Heart right ventricle (tissue), 16 donors: Measurements from ENCODE around the gene PDGFRA. TPM values are rescaled to one million over a fixed set of nuclear protein-coding genes. Genes with fewer than 3 reads are reported as not detected.

Experiments
- ATAC-seq, 8 donors: fragments of 200-7000 bp; cut with Tn5 transposase; one replicate each; pipeline ENCODE4 v1.9.1; 2020; ENCODE audit warnings: mild to moderate bottlenecking in 8 of 8, moderate library complexity in 8 of 8, moderate number of reproducible peaks in 1 of 8
- DNase-seq, 2 donors: peaks; one replicate each; pipeline ENCODE4 v3.0.0-alpha.2; 2020
- H3K27ac ChIP-seq, 10 donors: fragments of 200-600 bp; sonication (generic) in 2 of 10; one replicate each; pipeline versions ENCODE4 v1.5.0 to v1.8.0; 2020 to 2022; ENCODE audit warnings: mild to moderate bottlenecking in 3 of 10
- H3K27me3 ChIP-seq, 7 donors: fragments of 200-600 bp; one replicate each; pipeline ENCODE4 v1.8.0; 2021 to 2022; ENCODE audit warnings: mild to moderate bottlenecking in 2 of 7
- H3K36me3 ChIP-seq, 9 donors: fragments of 200-600 bp; sonication (generic) in 1 of 9; one replicate each; pipeline versions ENCODE4 v1.5.0 to v1.8.0; 2020 to 2022; ENCODE audit warnings: mild to moderate bottlenecking in 2 of 9
- H3K4me1 ChIP-seq, 9 donors: fragments of 200-600 bp; sonication (generic) in 1 of 9; one replicate each; pipeline versions ENCODE4 v1.5.0 to v1.8.0; 2020 to 2022; ENCODE audit warnings: mild to moderate bottlenecking in 4 of 9
- H3K4me3 ChIP-seq, 10 donors: fragments of 200-600 bp; sonication (generic) in 2 of 10; one replicate each; pipeline versions ENCODE4 v1.5.0 to v1.8.0; 2020 to 2022; ENCODE audit warnings: mild to moderate bottlenecking in 7 of 10, moderate library complexity in 2 of 10
- H3K9me3 ChIP-seq, 11 donors: fragments of 200-600 bp in 10 of 11; sonication (generic) in 2 of 11; one replicate each; pipeline versions ENCODE4 v1.5.0 to v1.8.0; 2013 to 2022; ENCODE audit warnings: mild to moderate bottlenecking in 2 of 11, control low read depth in 1 of 11, moderate library complexity in 1 of 11
- CTCF ChIP-seq, 9 donors: fragments of 200-600 bp; sonication (generic) in 2 of 9; IDR thresholded peaks; one replicate each; pipeline versions ENCODE4 v1.5.0 to v1.8.0; 2021 to 2022; ENCODE audit warnings: antibody characterized with exemption in 9 of 9, mild to moderate bottlenecking in 5 of 9, moderate library complexity in 1 of 9
- WGBS, 2 donors: extraction: QIAGEN DNeasy Blood & Tissue Kit; methylation state at CpG; one replicate each; pipeline ENCODE4 v1.1.7; 2013; ENCODE audit warnings: inconsistent platforms in 1 of 2; 5-methylcytosine and 5-hydroxymethylcytosine counted together
- intact Hi-C, 10 donors: fragments of 100-400 bp; cut with DNase I; formaldehyde crosslinking; loops; one replicate each; pipeline versions ENCODE4 v1.11.1 to v1.14.2; 2022
- polyA plus RNA-seq, 2 donors: library from polyadenylated mRNA; stranded (reverse); fragments of 200-250 nt; gene quantifications; one replicate each; pipeline ENCODE4 v1.2.3, GENCODE V29; 2013
- total RNA-seq, 10 donors: library from RNA; stranded (reverse); fragmentation: NEBNext Ultra II Directional in 3 of 10; extraction: Animal tissue kit (Norgen Biotek cat#: 25700) in 3 of 10; gene quantifications; one replicate each; pipeline versions ENCODE4 v1.2.1 to v1.2.4, GENCODE V29; 2021 to 2023
- donor health status: Arrhythmogenic right ventricular cardiomyopathy.
- donor health status: ischemic (EF 13 %, LVEDD 7.1; RV severe dilation, severe dysfunction).
- donor health status: healthy with polysubstance abuse.
- donor health status: DM: no; HTN: yes; CAD: no.
- donor health status: DM: no; HTN: no; CAD: no.
- donor health status: ischemic (EF 25% LVEDD 6.9; RV normal size, moderate dysfunction).
- donor health status: ischemic (EF 25% LVEDD 5.7; RV mildly dilated, moderate dysfunction).
- donor health status: healthy.
- donor health status: DM: yes; HTN: yes; CAD: no.
- donor health status: Ischemic cardiomyopathy.
- donor health status: ischemic (EF 35%, LVEDD 5.7; RV mildly dilated, moderate dysfunction).
- donor health status: nonischemic (EF 11% LVEDD 7.7; RV severe dilation, severe dysfunction).
- donor health status: DM: yes; HTN: yes; CAD: no.
- donor health status: PGD.
- donor health status: ischemic (EF 29% LVEDD 5.4; RV normal size, mild dysfunction).
- donor health status: nonischemic (EF 23%, LVEDD 6.1; RV moderate dilation, normal function).

Gene PDGFRA
- total and polyA plus RNA-seq, 12 donors, result 6.5 to 57.5 (median 11.6) TPM

GRCh38 chr4:54186371-54186770 is 42.7 kb upstream of the PDGFRA start:
- no peaks in the 10 kb centered on the region for H3K9me3 ChIP-seq
- DNase-seq, result no peak
- no peaks in the 10 kb centered on the region for H3K36me3 ChIP-seq
- 97% methylated on average over 6 of the region's 6 CpGs for WGBS, 2 donors
- H3K27ac ChIP-seq, result no peak overlapping the region
- ATAC-seq, result no peak
- no peaks in the 10 kb centered on the region for H3K27me3 ChIP-seq
- TF ChIP-seq CTCF (IDR thresholded peaks at IDR 0.05), result no peak
- intact Hi-C loops, result loop anchor here in 1 of 10 donors (10.0 kb wide), 1 partner anchor 52 kb away; no protein-coding TSS in a partner anchor
- H3K4me3 ChIP-seq, result no peak overlapping the region
- H3K4me1 ChIP-seq, result peaks cover 0 to 8% (median 0%) of the 10 kb centered on the region in 9 donors

- DNase-seq (peak in 1 of 2 donors; percentile 39), ATAC-seq (peak; percentile 55 to 97 (median 86))
- peak in 6 of 9 donors; percentile 19 to 50 (median 27) for TF ChIP-seq CTCF (IDR thresholded peaks at IDR 0.05)
- Histone ChIP-seq H3K4me3 (no peak overlapping the region), H3K9me3 (no peaks in the 10 kb centered on the region), H3K27ac (no peak overlapping the region), H3K4me1 (peaks cover 0 to 8% (median 0%) of the 10 kb centered on the region in 9 donors), H3K36me3 (no peaks in the 10 kb centered on the region), H3K27me3 (no peaks in the 10 kb centered on the region)
- WGBS, 2 donors, result 34 to 52% methylated on average over 9 of the region's 9 CpGs
- intact Hi-C loops, result loop anchor here in 1 of 10 donors (10.0 kb wide), 1 partner anchor 52 kb away; no protein-coding TSS in a partner anchor
Observed at GRCh38 chr4:54187148-54187547, 41.9 kb upstream of the PDGFRA start.

- intact Hi-C loops, result loop anchor here in 1 of 10 donors (10.0 kb wide), 1 partner anchor 54 kb away; no protein-coding TSS in a partner anchor
- DNase-seq (no peak), ATAC-seq (no peak)
- peaks cover 0 to 8% (median 0%) of the 10 kb centered on the region in 9 donors for H3K4me1 ChIP-seq
- no peak for TF ChIP-seq CTCF (IDR thresholded peaks at IDR 0.05)
- 29 to 43% methylated on average over 2 of the region's 2 CpGs for WGBS, 2 donors
- H3K27ac ChIP-seq, result no peak overlapping the region
- H3K9me3 ChIP-seq, result no peaks in the 10 kb centered on the region
- H3K4me3 ChIP-seq, result no peak overlapping the region
- no peaks in the 10 kb centered on the region for H3K36me3 ChIP-seq
- no peaks in the 10 kb centered on the region for H3K27me3 ChIP-seq
Observed at GRCh38 chr4:54189140-54189539, 40.0 kb upstream of the PDGFRA start.

- H3K36me3 ChIP-seq, result no peaks in the 10 kb centered on the region
- DNase-seq (no peak), ATAC-seq (no peak)
- intact Hi-C loops, result no loop called here
- H3K27ac ChIP-seq, result no peak overlapping the region
- H3K4me3 ChIP-seq, result no peak overlapping the region
- H3K27me3 ChIP-seq, result no peaks in the 10 kb centered on the region
- no peaks in the 10 kb centered on the region for H3K9me3 ChIP-seq
- H3K4me1 ChIP-seq, result peaks cover 0 to 9% (median 0%) of the 10 kb centered on the region in 9 donors
- 91 to 92% methylated on average over 16 of the region's 16 CpGs for WGBS, 2 donors
- TF ChIP-seq CTCF (IDR thresholded peaks at IDR 0.05), result no peak
Observed at GRCh38 chr4:54192811-54193210, 36.3 kb upstream of the PDGFRA start.
